HUES6 (cell line): ENCODE measurements around the gene FRMPD2.

Experiments
- H3K27ac ChIP-seq: 2 replicates; pipeline ENCODE4 v1.7.0; 2013; ENCODE audit warnings: low read depth, mild to moderate bottlenecking, low read length, inconsistent platforms
- H3K27me3 ChIP-seq: 2 replicates; pipeline ENCODE4 v1.6.1; 2013; ENCODE audit warnings: low read length; ENCODE audit not compliant: control insufficient read depth, insufficient read depth
- H3K36me3 ChIP-seq: 2 replicates; pipeline ENCODE4 v1.6.1; 2013; ENCODE audit warnings: low read length; ENCODE audit not compliant: control insufficient read depth, insufficient read depth
- H3K4me1 ChIP-seq: 2 replicates; pipeline ENCODE4 v1.6.1; 2013; ENCODE audit warnings: low read length; ENCODE audit not compliant: control insufficient read depth, insufficient read depth
- H3K4me3 ChIP-seq: 2 replicates; pipeline ENCODE4 v1.5.1; 2013; ENCODE audit warnings: low read depth, low read length
- H3K9ac ChIP-seq: one replicate; pipeline ENCODE4 v1.6.1; 2013; ENCODE audit warnings: mild to moderate bottlenecking, low read length
- H3K9me3 ChIP-seq: 2 replicates; pipeline ENCODE4 v1.6.1; 2013; ENCODE audit warnings: low read depth, low read length; ENCODE audit not compliant: control insufficient read depth, insufficient read depth

The FRMPD2 gene, protein sequence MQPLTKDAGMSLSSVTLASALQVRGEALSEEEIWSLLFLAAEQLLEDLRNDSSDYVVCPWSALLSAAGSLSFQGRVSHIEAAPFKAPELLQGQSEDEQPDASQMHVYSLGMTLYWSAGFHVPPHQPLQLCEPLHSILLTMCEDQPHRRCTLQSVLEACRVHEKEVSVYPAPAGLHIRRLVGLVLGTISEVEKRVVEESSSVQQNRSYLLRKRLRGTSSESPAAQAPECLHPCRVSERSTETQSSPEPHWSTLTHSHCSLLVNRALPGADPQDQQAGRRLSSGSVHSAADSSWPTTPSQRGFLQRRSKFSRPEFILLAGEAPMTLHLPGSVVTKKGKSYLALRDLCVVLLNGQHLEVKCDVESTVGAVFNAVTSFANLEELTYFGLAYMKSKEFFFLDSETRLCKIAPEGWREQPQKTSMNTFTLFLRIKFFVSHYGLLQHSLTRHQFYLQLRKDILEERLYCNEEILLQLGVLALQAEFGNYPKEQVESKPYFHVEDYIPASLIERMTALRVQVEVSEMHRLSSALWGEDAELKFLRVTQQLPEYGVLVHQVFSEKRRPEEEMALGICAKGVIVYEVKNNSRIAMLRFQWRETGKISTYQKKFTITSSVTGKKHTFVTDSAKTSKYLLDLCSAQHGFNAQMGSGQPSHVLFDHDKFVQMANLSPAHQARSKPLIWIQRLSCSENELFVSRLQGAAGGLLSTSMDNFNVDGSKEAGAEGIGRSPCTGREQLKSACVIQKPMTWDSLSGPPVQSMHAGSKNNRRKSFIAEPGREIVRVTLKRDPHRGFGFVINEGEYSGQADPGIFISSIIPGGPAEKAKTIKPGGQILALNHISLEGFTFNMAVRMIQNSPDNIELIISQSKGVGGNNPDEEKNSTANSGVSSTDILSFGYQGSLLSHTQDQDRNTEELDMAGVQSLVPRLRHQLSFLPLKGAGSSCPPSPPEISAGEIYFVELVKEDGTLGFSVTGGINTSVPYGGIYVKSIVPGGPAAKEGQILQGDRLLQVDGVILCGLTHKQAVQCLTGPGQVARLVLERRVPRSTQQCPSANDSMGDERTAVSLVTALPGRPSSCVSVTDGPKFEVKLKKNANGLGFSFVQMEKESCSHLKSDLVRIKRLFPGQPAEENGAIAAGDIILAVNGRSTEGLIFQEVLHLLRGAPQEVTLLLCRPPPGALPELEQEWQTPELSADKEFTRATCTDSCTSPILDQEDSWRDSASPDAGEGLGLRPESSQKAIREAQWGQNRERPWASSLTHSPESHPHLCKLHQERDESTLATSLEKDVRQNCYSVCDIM (N-terminal part only)

DNA sequence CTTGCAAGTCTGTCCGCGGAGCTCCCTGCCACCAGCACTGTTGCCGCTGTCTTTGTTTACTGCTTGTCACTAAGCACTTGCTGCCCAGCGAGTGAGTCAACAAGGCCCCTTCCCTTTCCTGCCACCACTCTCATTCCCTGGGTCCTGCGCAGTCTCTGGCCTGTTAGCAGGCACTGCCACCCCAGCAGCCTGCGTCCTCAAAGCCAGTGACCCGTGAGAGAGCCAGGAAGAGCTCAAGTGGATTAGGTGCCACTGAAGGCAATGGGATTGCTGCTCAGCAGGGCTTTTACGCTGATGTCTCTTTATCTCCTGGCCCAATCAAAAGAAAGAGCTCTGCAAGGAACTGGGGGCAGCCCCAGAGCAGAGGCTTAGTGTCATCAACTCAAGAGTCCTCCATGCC lies at the start of gene FRMPD2:
Gene FRMPD2, minus strand, starts transcription at position 61 of the 400 bp plus-strand sequence. CDS start 129 bp downstream, outside the sequence.
- H3K9ac ChIP-seq, result no peak within 1 kb of the TSS
- no peaks in the 10 kb centered on the region for H3K36me3 ChIP-seq
- H3K9me3 ChIP-seq, result no peaks in the 10 kb centered on the region
- no peak within 1 kb of the TSS for H3K4me3 ChIP-seq
- H3K27me3 ChIP-seq, result no peaks in the 10 kb centered on the region
- peaks cover 31% of the 10 kb centered on the region for H3K4me1 ChIP-seq
- no peak within 1 kb of the TSS for H3K27ac ChIP-seq

DNA sequence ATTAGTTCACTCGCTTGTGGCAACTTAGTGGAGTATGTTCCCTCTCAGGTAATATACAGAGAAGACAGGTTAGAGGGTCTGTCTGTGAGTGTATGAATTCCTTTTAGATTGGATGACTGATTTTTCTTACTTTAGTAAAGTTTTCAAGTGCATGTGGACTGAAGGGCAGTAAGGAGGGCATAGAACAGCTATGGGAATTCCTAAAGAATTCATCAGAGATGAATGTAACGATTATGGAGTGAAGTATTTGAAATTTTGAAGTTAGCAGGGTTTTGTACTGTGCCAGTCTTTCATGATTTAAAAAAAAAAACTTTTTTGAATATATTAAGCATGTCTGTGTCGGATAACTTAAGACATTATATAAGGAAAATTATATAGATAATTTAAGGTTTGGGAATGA lies 47.5 kb upstream of the FRMPD2 start:
- Histone ChIP-seq H3K36me3 (no peaks in the 10 kb centered on the region), H3K27ac (no peak overlapping the region), H3K4me1 (peaks cover 21% of the 10 kb centered on the region), H3K4me3 (no peak overlapping the region), H3K27me3 (no peaks in the 10 kb centered on the region), H3K9me3 (no peaks in the 10 kb centered on the region), H3K9ac (no peak overlapping the region)

DNA sequence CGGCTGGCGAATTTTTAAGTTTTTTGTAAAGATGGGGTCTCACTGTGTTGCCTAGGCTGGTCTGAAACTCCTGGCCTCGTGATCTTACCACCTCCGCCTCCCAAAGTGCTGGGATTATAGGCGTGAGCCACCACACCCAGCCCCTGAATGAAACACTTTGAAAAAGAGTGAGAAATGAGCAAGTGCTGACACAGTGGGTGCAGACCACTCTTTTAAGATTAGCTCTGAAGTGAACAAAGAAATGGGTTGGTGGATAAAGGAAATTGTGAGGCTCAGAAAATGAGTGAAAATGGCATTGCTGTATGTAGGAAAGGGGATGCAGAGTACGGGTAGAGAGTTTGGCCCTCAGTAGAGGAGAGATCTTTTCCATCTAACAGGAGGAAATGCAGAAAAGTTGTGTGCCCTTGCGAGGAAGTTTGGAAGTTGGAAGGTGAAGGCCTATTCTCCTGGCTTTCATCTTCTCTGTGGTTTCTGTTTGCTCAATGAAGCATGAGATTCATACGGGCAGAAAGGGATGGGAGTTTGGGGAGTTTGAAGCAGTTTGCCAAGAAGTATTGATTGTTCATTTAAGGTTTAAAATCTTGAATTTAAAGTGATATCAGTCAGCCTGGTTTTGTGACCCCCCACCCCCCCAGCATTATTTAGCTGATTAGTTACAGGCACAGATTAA lies 43.0 kb upstream of the FRMPD2 start:
- Histone ChIP-seq H3K27me3 (no peaks in the 10 kb centered on the region), H3K4me3 (no peak overlapping the region), H3K9me3 (no peaks in the 10 kb centered on the region), H3K36me3 (no peaks in the 10 kb centered on the region), H3K9ac (no peak overlapping the region), H3K27ac (no peak overlapping the region), H3K4me1 (peaks cover 25% of the 10 kb centered on the region)

DNA sequence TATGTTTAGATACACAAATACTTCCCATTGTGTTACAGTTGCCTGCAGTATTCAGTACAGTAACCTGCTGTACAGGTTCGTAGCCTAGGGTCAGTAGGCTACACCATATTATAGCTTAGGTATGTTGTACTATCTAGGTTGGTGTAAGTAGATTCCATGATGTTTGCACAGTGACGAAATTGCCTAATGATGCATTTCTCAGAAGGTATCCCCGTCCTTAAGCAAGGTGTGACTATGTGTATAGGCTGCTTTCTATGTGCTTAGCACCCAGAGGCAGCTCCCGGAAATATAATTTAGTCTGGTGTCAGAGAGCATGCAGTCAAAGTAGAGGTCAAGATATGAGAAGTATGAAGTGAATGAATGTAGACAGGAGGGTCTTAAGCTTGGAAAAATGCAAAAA lies 41.7 kb upstream of the FRMPD2 start:
- Histone ChIP-seq H3K27ac (no peak overlapping the region), H3K4me1 (peaks cover 25% of the 10 kb centered on the region), H3K9ac (no peak overlapping the region), H3K36me3 (no peaks in the 10 kb centered on the region), H3K9me3 (no peaks in the 10 kb centered on the region), H3K4me3 (no peak overlapping the region), H3K27me3 (no peaks in the 10 kb centered on the region)

DNA sequence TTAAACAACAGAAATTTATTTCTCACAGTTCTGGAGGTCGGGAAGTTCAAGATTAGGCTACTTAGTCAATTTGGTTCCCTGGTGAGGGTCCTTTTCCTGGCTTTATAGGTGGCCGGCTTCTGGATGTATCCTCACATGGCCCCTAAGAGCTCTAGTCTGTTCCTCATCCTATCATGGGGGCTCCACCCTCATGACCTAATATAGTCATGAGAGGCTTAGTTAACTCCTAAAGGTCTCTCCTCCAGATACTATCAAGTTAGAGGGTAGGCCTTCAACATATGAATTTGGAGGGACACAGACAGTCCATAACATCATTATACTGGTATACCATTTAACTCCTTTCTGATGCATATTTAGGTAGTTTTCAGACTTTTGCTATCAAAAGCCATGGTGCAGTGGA lies 39.6 kb upstream of the FRMPD2 start:
- Histone ChIP-seq H3K9ac (no peak overlapping the region), H3K27me3 (no peaks in the 10 kb centered on the region), H3K36me3 (no peaks in the 10 kb centered on the region), H3K4me1 (peaks cover 23% of the 10 kb centered on the region), H3K27ac (no peak overlapping the region), H3K9me3 (no peaks in the 10 kb centered on the region), H3K4me3 (no peak overlapping the region)

DNA sequence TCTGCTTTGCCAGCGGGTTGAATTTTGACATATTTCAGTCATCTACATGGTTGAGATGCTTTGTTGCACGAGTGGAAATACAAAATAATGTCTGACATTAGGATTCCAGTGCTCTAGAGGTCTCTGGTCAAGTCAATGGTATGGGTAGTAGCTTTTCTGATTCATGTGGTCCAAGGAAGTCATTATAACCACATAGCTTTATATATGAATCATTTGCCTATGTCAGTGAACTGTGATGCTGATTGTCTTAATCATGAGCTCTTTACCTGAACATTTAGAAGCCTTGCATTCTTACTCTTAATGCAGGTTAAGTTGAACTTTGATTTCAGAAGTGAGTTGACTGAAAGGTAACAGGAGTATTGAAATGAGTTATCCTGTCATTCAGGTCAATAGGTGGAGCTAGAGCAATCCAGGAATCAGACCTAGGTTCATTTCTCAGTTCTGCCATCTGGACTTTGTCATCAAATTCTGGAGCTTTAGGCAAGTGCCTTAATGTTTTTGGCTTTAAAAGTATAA lies 35.3 kb upstream of the FRMPD2 start:
- Histone ChIP-seq H3K27ac (no peak overlapping the region), H3K9ac (no peak overlapping the region), H3K36me3 (no peaks in the 10 kb centered on the region), H3K9me3 (no peaks in the 10 kb centered on the region), H3K4me3 (no peak overlapping the region), H3K27me3 (peaks cover 11% of the 10 kb centered on the region), H3K4me1 (peaks cover 17% of the 10 kb centered on the region)

DNA sequence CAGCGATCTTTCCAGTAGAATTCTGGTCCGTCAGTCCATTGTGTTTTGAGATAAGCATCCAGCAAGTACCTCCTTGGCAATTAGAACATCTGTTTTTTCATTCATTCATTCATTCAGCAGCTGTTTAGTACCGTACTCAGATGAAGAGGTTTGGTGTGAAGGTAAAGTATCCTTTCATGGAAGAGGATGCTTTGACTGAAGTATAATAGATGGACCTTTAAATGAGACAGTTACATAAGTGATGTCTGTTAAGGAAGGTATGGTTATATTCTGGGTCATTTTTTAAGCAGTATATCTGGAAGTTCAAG lies 33.2 kb upstream of the FRMPD2 start:
- no peaks in the 10 kb centered on the region for H3K36me3 ChIP-seq
- H3K27ac ChIP-seq, result no peak overlapping the region
- H3K27me3 ChIP-seq, result peaks cover 24% of the 10 kb centered on the region
- peaks cover 17% of the 10 kb centered on the region for H3K4me1 ChIP-seq
- peak overlapping the region; percentile 88 for H3K9ac ChIP-seq
- no peaks in the 10 kb centered on the region for H3K9me3 ChIP-seq
- H3K4me3 ChIP-seq, result peak overlapping the region; percentile 73

DNA sequence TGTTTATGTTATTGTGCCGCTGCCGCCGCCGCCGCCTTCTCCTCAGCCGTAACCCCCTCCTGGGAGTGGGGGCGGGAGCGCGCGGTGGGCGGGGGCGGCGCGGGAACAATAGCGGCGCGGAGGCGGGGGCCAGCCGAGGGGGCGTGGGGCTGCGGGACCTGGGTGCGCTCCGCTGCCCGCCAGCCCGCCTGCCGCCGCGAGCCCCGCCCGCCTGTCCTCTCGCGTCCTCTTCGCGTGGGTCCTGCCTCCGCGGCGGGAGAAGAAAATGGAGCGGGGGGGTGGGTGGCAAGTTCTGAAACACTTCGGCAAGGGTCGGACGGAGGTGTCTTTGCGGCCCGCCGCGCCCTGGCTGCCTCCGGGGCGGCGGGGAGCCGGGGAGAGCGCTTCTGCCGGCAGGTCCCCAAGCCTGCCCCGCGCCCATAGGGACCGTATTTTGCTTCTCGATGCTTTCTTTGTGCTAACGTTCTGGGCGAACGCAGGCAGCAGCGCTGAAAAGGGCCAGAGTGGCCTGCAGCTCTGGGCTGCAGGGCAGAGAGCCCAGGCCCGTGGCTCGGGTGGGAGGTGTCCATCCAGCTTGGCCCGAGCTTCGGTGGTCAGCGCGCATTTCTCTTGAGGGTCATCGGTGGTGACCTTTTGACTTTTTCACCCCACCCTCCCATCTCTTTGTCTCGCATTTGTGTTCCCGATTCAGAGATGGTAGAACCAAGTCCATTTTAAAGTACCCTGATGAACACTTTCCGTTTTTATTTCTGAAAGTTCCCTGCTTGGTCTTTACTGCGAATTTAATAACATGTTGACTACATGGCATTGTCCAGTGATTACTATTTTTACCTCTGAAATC lies 32.6 kb upstream of the FRMPD2 start:
- peaks cover 24% of the 10 kb centered on the region for H3K27me3 ChIP-seq

DNA sequence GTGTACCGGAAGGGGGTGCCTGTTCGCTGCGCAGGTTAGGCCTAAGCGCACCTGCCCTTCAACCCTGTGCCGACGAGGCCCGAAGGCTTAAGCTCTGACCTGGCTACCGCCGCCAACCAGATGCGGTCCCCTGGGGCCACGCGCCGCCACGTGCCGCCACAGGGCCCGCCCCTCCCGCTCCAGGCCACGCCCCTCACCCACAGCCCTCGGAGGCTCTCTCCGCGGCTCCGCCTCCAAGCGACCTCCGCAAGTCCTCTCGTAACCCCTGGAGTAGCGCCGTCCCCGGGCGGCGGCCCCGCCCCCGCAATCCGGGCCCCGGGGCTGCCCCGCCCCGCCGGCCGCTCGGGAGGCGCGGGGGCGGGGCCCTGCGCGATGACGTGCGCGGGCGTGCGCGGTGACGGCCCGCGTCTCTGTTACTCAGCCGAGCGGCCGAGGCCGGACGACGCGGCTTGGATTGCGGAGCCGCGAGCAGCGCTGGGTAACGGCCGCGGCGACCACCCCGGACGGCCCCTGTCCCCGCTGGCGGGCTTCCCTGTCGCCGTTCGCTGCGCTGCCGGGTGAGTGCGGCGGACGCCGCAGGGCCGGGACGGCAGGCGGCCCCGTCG lies 31.9 kb upstream of the FRMPD2 start, which contains the start of gene MAPK8:
Gene MAPK8, plus strand, starts transcription at position 413 of the 605 bp plus-strand sequence. CDS start 94,984 bp downstream, outside the sequence.
- peaks cover 24% of the 10 kb centered on the region for H3K27me3 ChIP-seq
- H3K36me3 ChIP-seq, result no peaks in the 10 kb centered on the region
- H3K9me3 ChIP-seq, result no peaks in the 10 kb centered on the region
- peak within 1 kb of the TSS; percentile 73 for H3K4me3 ChIP-seq
- H3K4me1 ChIP-seq, result peaks cover 17% of the 10 kb centered on the region
- peak within 1 kb of the TSS; percentile 88 for H3K9ac ChIP-seq
- peak within 1 kb of the TSS; percentile 67; the same call in 1 of the 2 replicates for H3K27ac ChIP-seq

More for the DNA sequence above, 32.6 kb upstream of the FRMPD2 start:
- Histone ChIP-seq H3K27ac (peak overlapping the region; percentile 67; the same call in 1 of the 2 replicates), H3K9me3 (no peaks in the 10 kb centered on the region), H3K4me1 (peaks cover 17% of the 10 kb centered on the region), H3K4me3 (peak overlapping the region; percentile 73), H3K9ac (peak overlapping the region; percentile 88), H3K36me3 (no peaks in the 10 kb centered on the region)
